Neural cell (in vitro differentiated cells): ENCODE measurements around the gene PIP5K1A. TPM values are rescaled to one million over a fixed set of nuclear protein-coding genes. Genes with fewer than 3 reads are reported as not detected.

Experiments
- H2AFZ ChIP-seq: fragments of 200-600, 300-800 bp; sonication (generic), shearing (Covaris generic); 2 replicates; pipeline ENCODE4 v1.6.0; 2014; ENCODE audit warnings: low read depth, mild to moderate bottlenecking, antibody characterized with exemption, low read length, moderate library complexity
- H3F3A ChIP-seq: fragments of 200-600 bp; shearing (Covaris generic); 2 replicates; pipeline ENCODE4 v1.6.1; 2016; ENCODE audit warnings: mild to moderate bottlenecking, moderate library complexity, mixed read lengths, antibody characterized with exemption, low read length; ENCODE audit not compliant: insufficient read depth, poor library complexity, severe bottlenecking
- H3K27ac ChIP-seq: fragments of 200-600, 300-800 bp; sonication (generic), shearing (Covaris generic); 2 replicates; pipeline ENCODE4 v1.5.1; 2014; ENCODE audit warnings: mild to moderate bottlenecking, low read length, moderate library complexity
- H3K27me3 ChIP-seq: fragments of 300-800, 200-600 bp; sonication (generic), shearing (Covaris generic); 2 replicates; pipeline ENCODE4 v1.6.0; 2014; ENCODE audit warnings: mild to moderate bottlenecking, low read depth, low read length, moderate library complexity; ENCODE audit not compliant: insufficient read depth
- H3K36me3 ChIP-seq: fragments of 300-800, 200-600 bp; sonication (generic), shearing (Covaris generic); 2 replicates; pipeline ENCODE4 v1.5.1; 2014; ENCODE audit warnings: mild to moderate bottlenecking, antibody characterized with exemption, low read length, moderate library complexity; ENCODE audit not compliant: insufficient read depth
- H3K4me2 ChIP-seq: fragments of 300-800, 200-600 bp; sonication (generic), shearing (Covaris generic); 2 replicates; pipeline ENCODE4 v1.6.0; 2014; ENCODE audit warnings: mild to moderate bottlenecking, low read length
- H3K4me3 ChIP-seq: fragments of 300-800, 200-600 bp; sonication (generic), shearing (Covaris generic); 2 replicates; pipeline ENCODE4 v1.5.1; 2014; ENCODE audit warnings: mild to moderate bottlenecking, low read length, moderate library complexity
- H3K79me2 ChIP-seq: fragments of 200-600 bp; shearing (Covaris generic); replicated peaks from 2 replicates; pipeline ENCODE4 v1.6.0; 2014; ENCODE audit warnings: mild to moderate bottlenecking, low read length, moderate library complexity; ENCODE audit not compliant: insufficient read depth
- H3K9ac ChIP-seq: fragments of 300-800, 200-600 bp; sonication (generic), shearing (Covaris generic); 2 replicates; pipeline ENCODE4 v1.6.1; 2016; ENCODE audit warnings: mild to moderate bottlenecking, low read length, mixed read lengths
- H3K9me2 ChIP-seq: fragments of 200-600 bp; shearing (Covaris generic); 2 replicates; pipeline ENCODE4 v1.6.1; 2016; ENCODE audit warnings: mild to moderate bottlenecking, low read length, mixed read lengths; ENCODE audit not compliant: insufficient read depth
- H3K9me3 ChIP-seq: fragments of 200-600, 300-800 bp; sonication (generic), shearing (Covaris generic); 2 replicates; pipeline ENCODE4 v1.6.1; 2016; ENCODE audit warnings: mild to moderate bottlenecking, mixed run types, low read length, moderate library complexity, mixed read lengths
- H4K20me1 ChIP-seq: fragments of 200-600 bp; shearing (Covaris generic); 2 replicates; pipeline ENCODE4 v1.6.1; 2016; ENCODE audit warnings: mild to moderate bottlenecking, mixed run types; ENCODE audit not compliant: insufficient read depth
- EP300 ChIP-seq: fragments of 450-650 bp; conservative IDR thresholded peaks from 2 replicates; pipeline ENCODE4 v1.6.1; 2014; ENCODE audit warnings: antibody characterized with exemption, mild to moderate bottlenecking, moderate library complexity; ENCODE audit not compliant: poor library complexity, severe bottlenecking
- EZH2 ChIP-seq: fragments of 200-600, 300-800 bp; shearing (Covaris generic), sonication (generic); IDR thresholded peaks from 2 replicates; pipeline ENCODE4 v1.6.1; 2014; ENCODE audit warnings: antibody characterized with exemption, low read length, borderline replicate concordance, mild to moderate bottlenecking; ENCODE audit not compliant: insufficient read depth, poor library complexity, severe bottlenecking
- MXI1 ChIP-seq: fragments of 450-650 bp; conservative IDR thresholded peaks from 2 replicates; pipeline ENCODE4 v1.6.1; 2014; ENCODE audit warnings: antibody characterized with exemption, mild to moderate bottlenecking; ENCODE audit not compliant: poor library complexity, severe bottlenecking
- POLR2AphosphoS5 ChIP-seq: IDR thresholded peaks from 2 replicates; pipeline ENCODE4 v1.6.1; 2012
- RAD21 ChIP-seq: fragments of 450-650 bp; conservative IDR thresholded peaks from 2 replicates; pipeline ENCODE4 v1.6.1; 2014; ENCODE audit warnings: antibody characterized with exemption, mild to moderate bottlenecking, moderate library complexity
- SMC3 ChIP-seq: fragments of 450-650 bp; conservative IDR thresholded peaks from 2 replicates; pipeline ENCODE4 v1.6.1; 2014; ENCODE audit warnings: antibody characterized with exemption, mild to moderate bottlenecking, moderate library complexity; ENCODE audit not compliant: poor library complexity
- TAF1 ChIP-seq: IDR thresholded peaks from 2 replicates; pipeline ENCODE4 v1.6.1; 2012; ENCODE audit warnings: low read depth
- polyA plus RNA-seq: library from polyadenylated mRNA; depleted of rRNA; stranded (reverse); fragments of >200 nt; gene quantifications from 2 replicates; pipeline ENCODE4 v1.2.3, GENCODE V29; 2014
- TF ChIP-seq, protein P1 (sequence below): fragments of 450-650 bp; IDR thresholded peaks from 2 replicates; pipeline ENCODE4 v1.5.1; 2014; ENCODE audit warnings: antibody characterized with exemption, mild to moderate bottlenecking, moderate library complexity; ENCODE audit not compliant: poor library complexity, severe bottlenecking
- TF ChIP-seq, protein P2 (sequence below): IDR thresholded peaks from 2 replicates; pipeline ENCODE4 v1.6.1; 2012; ENCODE audit warnings: borderline replicate concordance

The PIP5K1A gene
- polyA plus RNA-seq, 1 donor from 2014 or later: 66.4 TPM

DNA sequence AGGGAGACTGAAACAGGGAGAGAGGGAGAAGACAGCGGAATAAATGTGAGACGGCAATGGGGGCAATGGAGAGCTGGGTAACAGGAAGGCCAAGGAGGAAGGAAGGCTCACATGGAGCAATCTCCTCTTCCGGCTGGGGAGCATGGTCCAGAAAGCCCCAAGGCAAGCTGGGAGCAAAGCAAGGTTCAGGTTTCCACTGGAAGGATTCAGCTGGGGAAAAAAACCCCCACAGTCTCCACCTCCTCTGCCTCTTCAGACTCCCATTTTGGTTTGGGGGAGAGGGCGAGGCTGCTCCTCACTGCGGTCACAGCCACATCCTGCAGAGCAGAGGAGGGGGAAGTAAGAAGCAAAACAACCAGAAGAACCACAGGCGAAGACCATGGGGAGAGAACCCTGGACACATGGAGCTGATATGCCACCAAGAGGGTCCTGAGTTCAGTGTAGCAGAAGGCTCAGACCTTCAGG lies 41.3 kb upstream of the PIP5K1A start:
- H3K4me2 ChIP-seq: no peak overlapping the region
- no peaks in the 10 kb centered on the region for H3K9me2 ChIP-seq
- no peaks in the 10 kb centered on the region for H3K79me2 ChIP-seq
- peaks cover 7% of the 10 kb centered on the region for H3K36me3 ChIP-seq
- no peak overlapping the region for H3K4me3 ChIP-seq
- H3K9ac ChIP-seq: no peak overlapping the region
- TF ChIP-seq MXI1: no peak
- no peak for TF ChIP-seq RAD21
- no peak for TF ChIP-seq SMC3
- TF ChIP-seq, protein P1, sequence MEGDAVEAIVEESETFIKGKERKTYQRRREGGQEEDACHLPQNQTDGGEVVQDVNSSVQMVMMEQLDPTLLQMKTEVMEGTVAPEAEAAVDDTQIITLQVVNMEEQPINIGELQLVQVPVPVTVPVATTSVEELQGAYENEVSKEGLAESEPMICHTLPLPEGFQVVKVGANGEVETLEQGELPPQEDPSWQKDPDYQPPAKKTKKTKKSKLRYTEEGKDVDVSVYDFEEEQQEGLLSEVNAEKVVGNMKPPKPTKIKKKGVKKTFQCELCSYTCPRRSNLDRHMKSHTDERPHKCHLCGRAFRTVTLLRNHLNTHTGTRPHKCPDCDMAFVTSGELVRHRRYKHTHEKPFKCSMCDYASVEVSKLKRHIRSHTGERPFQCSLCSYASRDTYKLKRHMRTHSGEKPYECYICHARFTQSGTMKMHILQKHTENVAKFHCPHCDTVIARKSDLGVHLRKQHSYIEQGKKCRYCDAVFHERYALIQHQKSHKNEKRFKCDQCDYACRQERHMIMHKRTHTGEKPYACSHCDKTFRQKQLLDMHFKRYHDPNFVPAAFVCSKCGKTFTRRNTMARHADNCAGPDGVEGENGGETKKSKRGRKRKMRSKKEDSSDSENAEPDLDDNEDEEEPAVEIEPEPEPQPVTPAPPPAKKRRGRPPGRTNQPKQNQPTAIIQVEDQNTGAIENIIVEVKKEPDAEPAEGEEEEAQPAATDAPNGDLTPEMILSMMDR: no peak
- TF ChIP-seq, protein P2, sequence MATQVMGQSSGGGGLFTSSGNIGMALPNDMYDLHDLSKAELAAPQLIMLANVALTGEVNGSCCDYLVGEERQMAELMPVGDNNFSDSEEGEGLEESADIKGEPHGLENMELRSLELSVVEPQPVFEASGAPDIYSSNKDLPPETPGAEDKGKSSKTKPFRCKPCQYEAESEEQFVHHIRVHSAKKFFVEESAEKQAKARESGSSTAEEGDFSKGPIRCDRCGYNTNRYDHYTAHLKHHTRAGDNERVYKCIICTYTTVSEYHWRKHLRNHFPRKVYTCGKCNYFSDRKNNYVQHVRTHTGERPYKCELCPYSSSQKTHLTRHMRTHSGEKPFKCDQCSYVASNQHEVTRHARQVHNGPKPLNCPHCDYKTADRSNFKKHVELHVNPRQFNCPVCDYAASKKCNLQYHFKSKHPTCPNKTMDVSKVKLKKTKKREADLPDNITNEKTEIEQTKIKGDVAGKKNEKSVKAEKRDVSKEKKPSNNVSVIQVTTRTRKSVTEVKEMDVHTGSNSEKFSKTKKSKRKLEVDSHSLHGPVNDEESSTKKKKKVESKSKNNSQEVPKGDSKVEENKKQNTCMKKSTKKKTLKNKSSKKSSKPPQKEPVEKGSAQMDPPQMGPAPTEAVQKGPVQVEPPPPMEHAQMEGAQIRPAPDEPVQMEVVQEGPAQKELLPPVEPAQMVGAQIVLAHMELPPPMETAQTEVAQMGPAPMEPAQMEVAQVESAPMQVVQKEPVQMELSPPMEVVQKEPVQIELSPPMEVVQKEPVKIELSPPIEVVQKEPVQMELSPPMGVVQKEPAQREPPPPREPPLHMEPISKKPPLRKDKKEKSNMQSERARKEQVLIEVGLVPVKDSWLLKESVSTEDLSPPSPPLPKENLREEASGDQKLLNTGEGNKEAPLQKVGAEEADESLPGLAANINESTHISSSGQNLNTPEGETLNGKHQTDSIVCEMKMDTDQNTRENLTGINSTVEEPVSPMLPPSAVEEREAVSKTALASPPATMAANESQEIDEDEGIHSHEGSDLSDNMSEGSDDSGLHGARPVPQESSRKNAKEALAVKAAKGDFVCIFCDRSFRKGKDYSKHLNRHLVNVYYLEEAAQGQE: no peak
- H3K27ac ChIP-seq: no peak overlapping the region
- H3F3A ChIP-seq: no peaks in the 10 kb centered on the region
- H3K9me3 ChIP-seq: no peaks in the 10 kb centered on the region
- no peaks in the 10 kb centered on the region for H4K20me1 ChIP-seq
- H2AFZ ChIP-seq: no peak overlapping the region
- no peaks in the 10 kb centered on the region for H3K27me3 ChIP-seq

DNA sequence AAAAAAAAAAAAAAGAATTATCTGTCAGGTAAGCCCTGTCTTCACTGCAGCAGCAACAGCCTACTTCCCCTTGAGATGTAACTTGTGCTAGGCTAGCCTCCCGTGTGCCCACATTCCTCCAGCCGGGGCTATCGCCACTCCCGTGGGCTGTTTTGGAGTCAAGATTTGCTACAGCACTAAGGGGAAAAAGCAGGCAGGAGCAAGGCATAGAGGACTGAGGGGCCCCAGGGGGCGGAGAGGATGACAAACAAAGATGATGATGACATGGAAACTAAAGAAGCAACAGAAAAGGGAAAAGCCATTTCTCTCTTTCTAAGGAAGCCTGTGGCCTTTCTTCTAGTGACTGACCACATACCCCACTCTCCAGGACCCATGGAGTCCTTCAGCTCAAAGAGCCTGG lies 40.0 kb upstream of the PIP5K1A start:
- peaks cover 7% of the 10 kb centered on the region for H3K36me3 ChIP-seq

More for the DNA sequence above, 40.0 kb upstream of the PIP5K1A start:
- H3F3A ChIP-seq: no peaks in the 10 kb centered on the region
- no peak overlapping the region for H3K4me2 ChIP-seq
- H4K20me1 ChIP-seq: no peaks in the 10 kb centered on the region
- H3K9me3 ChIP-seq: no peaks in the 10 kb centered on the region
- no peak overlapping the region for H3K9ac ChIP-seq
- H2AFZ ChIP-seq: no peak overlapping the region
- H3K79me2 ChIP-seq: no peaks in the 10 kb centered on the region
- no peaks in the 10 kb centered on the region for H3K27me3 ChIP-seq
- no peaks in the 10 kb centered on the region for H3K9me2 ChIP-seq
- TF ChIP-seq RAD21 (no peak), SMC3 (no peak), POLR2AphosphoS5 (no peak), MXI1 (no peak), EP300 (no peak), TAF1 (no peak), EZH2 (no peak)
- TF ChIP-seq, protein P1: no peak
- TF ChIP-seq, protein P2: no peak
- H3K27ac ChIP-seq: no peak overlapping the region
- H3K4me3 ChIP-seq: no peak overlapping the region
